Embryonic facial prominence (tissue), 1 donor: ENCODE results near the gene MRGPRX4.

Source experiments
- DNase-seq: peaks from one replicate; pipeline ENCODE4 v3.0.0-alpha.2; 2016; ENCODE audit errors: extremely low spot score

MRGPRX4 gene

DNA sequence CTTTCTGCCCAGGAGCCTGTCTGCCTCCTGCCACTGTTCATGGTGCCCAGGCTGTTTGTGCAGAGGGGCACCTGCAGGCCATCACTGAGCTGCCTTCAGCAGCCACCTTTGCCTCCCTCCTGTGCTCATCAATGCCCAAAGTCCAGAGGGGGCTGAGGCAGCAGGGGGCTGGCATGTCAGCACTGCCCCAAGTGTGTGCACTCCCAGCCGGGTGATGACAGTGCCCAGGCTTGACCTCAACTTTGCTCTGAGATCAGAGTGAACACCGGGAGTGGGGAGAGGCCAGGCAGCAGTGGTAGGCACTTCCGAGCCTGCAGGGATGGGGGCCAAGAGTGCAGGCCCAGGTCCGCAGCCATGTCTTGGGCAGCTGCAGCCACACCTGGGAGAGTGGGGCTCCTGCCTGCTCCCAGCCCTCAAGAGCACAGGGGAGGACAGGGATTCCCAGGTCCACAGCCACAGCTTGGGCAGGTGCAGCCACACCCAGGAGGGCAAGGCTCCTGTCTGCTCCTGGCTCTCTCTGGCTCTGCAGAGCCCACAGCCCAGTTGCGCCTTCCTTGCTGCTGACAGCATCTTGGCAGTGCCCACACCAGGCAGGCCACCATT is 48.7 kb downstream of the MRGPRX4 start:
- no peak for DNase-seq

DNA sequence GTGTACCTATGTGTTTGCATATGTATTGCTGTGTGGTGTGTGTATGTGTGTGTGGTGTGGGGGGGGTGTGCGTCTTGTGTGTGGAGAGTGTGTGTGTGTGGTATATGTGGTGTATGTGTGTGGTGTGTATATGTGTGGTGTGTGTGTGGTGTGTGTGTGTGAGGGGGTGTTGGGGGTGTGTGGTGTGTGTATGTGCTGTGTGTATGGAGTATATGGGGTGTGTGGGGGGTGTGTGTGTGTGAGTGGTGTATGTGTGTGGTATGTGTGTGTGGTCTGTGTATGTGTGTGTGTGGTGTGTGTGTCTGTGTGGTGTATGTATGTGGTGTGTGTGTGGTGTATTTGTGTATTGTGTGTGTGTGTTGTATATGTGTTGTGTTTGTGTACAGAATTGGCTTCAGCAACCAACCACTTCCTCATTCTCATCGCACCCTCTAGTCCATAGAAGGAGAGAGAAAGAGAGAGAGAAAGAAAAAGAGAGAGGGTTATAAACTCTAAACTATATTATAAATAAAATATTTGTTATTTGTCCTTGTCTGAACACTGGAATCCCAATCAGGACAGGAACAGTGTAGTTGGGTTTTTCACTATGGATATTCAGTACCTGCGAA is 50.3 kb downstream of the MRGPRX4 start:
- DNase-seq, result no peak
